Measurements from ENCODE around the gene MYO3B.

DNA sequence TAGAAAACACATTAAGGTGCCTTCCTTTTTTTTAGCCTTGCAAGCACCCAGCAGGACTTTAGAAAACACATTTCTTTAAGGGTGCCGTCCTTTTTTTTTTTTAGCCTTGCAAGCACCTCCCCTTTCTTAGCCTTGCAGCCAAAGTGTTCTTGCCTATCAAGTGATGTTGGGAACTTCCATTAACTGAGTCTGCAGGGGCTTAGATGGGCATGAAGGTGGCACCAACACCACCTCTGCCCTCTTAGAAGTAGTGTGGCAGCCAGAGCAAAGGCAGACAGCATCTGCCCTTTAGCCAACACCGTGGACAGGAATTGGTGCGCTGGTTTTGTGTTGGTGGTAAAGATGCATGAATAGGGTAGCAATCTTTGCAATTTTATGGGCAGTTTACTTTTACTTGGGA is 325.6 kb downstream of the MYO3B start:
- TF ChIP-seq, protein P1, sequence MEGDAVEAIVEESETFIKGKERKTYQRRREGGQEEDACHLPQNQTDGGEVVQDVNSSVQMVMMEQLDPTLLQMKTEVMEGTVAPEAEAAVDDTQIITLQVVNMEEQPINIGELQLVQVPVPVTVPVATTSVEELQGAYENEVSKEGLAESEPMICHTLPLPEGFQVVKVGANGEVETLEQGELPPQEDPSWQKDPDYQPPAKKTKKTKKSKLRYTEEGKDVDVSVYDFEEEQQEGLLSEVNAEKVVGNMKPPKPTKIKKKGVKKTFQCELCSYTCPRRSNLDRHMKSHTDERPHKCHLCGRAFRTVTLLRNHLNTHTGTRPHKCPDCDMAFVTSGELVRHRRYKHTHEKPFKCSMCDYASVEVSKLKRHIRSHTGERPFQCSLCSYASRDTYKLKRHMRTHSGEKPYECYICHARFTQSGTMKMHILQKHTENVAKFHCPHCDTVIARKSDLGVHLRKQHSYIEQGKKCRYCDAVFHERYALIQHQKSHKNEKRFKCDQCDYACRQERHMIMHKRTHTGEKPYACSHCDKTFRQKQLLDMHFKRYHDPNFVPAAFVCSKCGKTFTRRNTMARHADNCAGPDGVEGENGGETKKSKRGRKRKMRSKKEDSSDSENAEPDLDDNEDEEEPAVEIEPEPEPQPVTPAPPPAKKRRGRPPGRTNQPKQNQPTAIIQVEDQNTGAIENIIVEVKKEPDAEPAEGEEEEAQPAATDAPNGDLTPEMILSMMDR (IDR thresholded peaks at IDR 0.05): no peak
- no peak for TF ChIP-seq POLR2A (IDR thresholded peaks at IDR 0.05)
